Measurements from ENCODE around the gene EPB41L1.

Gene EPB41L1

DNA sequence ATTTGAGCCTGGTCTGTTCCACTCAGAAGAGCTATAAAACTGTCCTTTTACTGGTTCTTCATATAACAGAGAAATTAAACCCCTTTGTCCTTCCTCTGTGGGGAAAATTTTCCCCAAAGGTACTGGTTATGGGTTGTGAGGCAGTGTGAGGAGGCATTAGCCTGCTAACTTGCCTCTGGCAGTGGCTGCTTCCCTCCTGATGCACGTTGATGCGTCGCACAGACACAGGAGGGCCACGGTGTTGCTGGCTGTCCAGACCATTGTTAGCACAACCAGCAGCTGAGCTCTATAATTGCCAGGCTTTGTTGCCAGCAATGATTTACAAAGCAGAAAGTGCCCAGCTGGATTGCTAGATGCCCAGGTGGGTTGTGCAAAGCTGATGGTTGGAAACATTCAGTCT, 91.9 kb downstream of the EPB41L1 start:
- Histone ChIP-seq H3K36me3 (ENCODE audit: control insufficient read depth, insufficient read depth, low read length) (peaks cover 22% of the 10 kb centered on the region), H3K27me3 (replicated peaks; ENCODE audit: control insufficient read depth, insufficient read depth, low read length) (no peaks in the 10 kb centered on the region), H3K4me3 (replicated peaks; ENCODE audit: low read depth, low read length) (no peak overlapping the region)
- DNase-seq (ENCODE audit: extremely low read depth, insufficient read length): no peak
- TF ChIP-seq, protein P1, sequence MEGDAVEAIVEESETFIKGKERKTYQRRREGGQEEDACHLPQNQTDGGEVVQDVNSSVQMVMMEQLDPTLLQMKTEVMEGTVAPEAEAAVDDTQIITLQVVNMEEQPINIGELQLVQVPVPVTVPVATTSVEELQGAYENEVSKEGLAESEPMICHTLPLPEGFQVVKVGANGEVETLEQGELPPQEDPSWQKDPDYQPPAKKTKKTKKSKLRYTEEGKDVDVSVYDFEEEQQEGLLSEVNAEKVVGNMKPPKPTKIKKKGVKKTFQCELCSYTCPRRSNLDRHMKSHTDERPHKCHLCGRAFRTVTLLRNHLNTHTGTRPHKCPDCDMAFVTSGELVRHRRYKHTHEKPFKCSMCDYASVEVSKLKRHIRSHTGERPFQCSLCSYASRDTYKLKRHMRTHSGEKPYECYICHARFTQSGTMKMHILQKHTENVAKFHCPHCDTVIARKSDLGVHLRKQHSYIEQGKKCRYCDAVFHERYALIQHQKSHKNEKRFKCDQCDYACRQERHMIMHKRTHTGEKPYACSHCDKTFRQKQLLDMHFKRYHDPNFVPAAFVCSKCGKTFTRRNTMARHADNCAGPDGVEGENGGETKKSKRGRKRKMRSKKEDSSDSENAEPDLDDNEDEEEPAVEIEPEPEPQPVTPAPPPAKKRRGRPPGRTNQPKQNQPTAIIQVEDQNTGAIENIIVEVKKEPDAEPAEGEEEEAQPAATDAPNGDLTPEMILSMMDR (IDR thresholded peaks at IDR 0.05; ENCODE audit: insufficient read depth, low read length, poor library complexity, severe bottlenecking): no peak

DNA sequence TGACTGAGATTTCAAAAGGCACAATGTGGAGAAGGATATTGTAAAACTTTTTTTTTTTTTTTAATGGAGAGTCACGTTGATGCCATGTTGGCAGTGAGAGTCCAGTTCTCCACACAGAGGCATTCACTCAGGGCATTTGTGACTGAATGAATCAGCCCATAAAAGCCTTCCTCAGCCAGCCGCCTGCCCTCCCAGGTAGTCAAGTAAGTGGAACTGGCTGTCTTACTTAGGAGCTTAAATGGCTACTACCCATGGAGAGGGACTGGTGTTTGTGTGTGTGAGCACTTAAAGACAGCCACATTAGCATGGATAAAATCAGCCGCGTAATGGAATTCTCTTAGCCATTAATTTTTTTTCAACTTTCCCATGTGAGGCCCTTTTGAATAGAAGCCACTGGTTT, 94.3 kb downstream of the EPB41L1 start:
- TF ChIP-seq, protein P1 (IDR thresholded peaks at IDR 0.05; ENCODE audit: insufficient read depth, low read length, poor library complexity, severe bottlenecking): no peak
- DNase-seq (ENCODE audit: extremely low read depth, insufficient read length): no peak
- Histone ChIP-seq H3K27me3 (replicated peaks; ENCODE audit: control insufficient read depth, insufficient read depth, low read length) (no peaks in the 10 kb centered on the region), H3K36me3 (ENCODE audit: control insufficient read depth, insufficient read depth, low read length) (peaks cover 27% of the 10 kb centered on the region), H3K4me3 (replicated peaks; ENCODE audit: low read depth, low read length) (no peak overlapping the region)

DNA sequence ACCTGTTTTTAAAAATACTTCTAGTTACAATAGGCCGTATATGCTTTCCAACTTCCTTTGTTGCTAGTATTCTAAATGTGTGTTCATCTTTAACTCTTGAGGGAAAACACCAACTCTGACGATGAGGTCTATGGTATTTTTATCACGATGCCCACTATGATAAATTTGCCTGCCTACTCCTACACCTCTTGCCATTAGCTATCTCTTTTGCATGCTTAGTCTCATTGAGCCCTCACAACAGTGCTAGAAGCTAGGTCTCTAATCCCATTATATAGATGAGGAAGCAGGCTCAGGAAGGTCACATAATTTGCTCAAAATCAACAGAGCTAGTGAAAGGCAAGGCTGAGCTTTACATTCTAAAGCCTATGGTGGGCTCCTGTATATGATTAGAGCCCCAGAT, 94.9 kb downstream of the EPB41L1 start:
- Histone ChIP-seq H3K36me3 (ENCODE audit: control insufficient read depth, insufficient read depth, low read length) (peaks cover 22% of the 10 kb centered on the region), H3K4me3 (replicated peaks; ENCODE audit: low read depth, low read length) (no peak overlapping the region), H3K27me3 (replicated peaks; ENCODE audit: control insufficient read depth, insufficient read depth, low read length) (no peaks in the 10 kb centered on the region)
- TF ChIP-seq, protein P1 (IDR thresholded peaks at IDR 0.05; ENCODE audit: insufficient read depth, low read length, poor library complexity, severe bottlenecking): no peak
- no peak for DNase-seq (ENCODE audit: extremely low read depth, insufficient read length)

DNA sequence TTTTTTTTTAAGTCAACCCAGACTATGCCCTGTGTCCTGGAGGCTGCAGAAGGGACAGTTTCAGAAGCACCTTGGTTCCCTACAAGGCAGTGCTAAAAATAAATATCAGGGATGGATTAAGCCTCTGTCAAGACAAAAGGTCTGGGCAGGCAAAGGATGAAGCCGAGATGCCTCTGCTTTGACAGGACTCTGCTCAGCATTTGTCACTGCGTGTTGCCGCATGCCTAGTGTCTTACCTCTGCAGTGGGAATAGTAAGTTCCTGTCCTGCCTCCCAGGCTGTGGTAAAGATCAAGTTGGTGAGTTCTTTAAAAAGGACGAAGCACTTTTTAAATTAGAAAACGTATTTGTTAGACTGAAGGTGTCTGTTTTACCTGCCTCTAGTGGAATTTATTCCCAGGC, 96.9 kb downstream of the EPB41L1 start:
- TF ChIP-seq, protein P1 (IDR thresholded peaks at IDR 0.05; ENCODE audit: insufficient read depth, low read length, poor library complexity, severe bottlenecking): no peak
- no peak for DNase-seq (ENCODE audit: extremely low read depth, insufficient read length)
- Histone ChIP-seq H3K4me3 (replicated peaks; ENCODE audit: low read depth, low read length) (no peak overlapping the region), H3K27me3 (replicated peaks; ENCODE audit: control insufficient read depth, insufficient read depth, low read length) (no peaks in the 10 kb centered on the region), H3K36me3 (ENCODE audit: control insufficient read depth, insufficient read depth, low read length) (peaks cover 21% of the 10 kb centered on the region)

DNA sequence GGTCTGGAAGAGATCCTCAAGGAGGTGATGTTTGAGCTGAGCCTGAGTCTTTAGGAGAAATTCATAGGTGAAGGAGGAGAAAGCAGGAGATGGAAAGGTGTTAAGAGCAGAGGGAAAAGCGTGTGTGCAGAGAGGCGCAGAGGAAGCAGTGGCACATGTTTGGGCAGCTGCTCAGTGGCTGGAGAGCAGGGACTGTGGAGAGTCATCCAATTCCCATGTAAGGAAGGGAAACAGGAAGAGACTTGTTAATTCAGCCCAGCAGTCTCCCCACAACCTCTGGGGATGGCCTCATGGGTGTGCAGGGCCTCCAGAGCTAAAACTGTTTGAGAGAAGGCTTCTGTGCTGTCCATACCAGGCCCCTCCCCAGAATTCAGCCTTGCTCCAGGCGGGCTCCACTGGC, 98.0 kb downstream of the EPB41L1 start:
- TF ChIP-seq, protein P1 (IDR thresholded peaks at IDR 0.05; ENCODE audit: insufficient read depth, low read length, poor library complexity, severe bottlenecking): no peak
- Histone ChIP-seq H3K36me3 (ENCODE audit: control insufficient read depth, insufficient read depth, low read length) (peaks cover 23% of the 10 kb centered on the region), H3K27me3 (replicated peaks; ENCODE audit: control insufficient read depth, insufficient read depth, low read length) (no peaks in the 10 kb centered on the region), H3K4me3 (replicated peaks; ENCODE audit: low read depth, low read length) (no peak overlapping the region)
- no peak for DNase-seq (ENCODE audit: extremely low read depth, insufficient read length)

DNA sequence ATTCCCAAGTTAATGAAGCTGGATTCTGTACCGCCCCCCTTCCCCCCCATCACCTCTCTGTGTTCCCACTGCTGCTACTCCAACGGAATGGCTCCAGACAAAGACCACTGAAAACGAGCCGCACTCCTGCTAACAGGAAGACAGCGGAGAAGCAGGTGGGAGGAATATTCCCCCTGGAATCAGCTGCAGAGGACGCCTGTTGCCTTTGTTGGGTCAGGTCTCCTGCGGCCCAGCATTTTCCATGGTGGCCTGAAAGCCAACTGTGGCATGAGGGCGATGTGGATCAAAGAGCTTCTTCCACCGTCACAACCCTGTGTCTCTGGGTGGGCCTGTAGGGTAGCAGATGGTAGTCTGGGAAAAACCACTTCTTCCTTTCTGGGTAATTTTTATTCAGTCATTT, 98.5 kb downstream of the EPB41L1 start:
- no peak overlapping the region for H3K4me3 ChIP-seq (replicated peaks; ENCODE audit: low read depth, low read length)
- TF ChIP-seq, protein P1 (IDR thresholded peaks at IDR 0.05; ENCODE audit: insufficient read depth, low read length, poor library complexity, severe bottlenecking): no peak
- H3K36me3 ChIP-seq (ENCODE audit: control insufficient read depth, insufficient read depth, low read length): peaks cover 23% of the 10 kb centered on the region
- no peaks in the 10 kb centered on the region for H3K27me3 ChIP-seq (replicated peaks; ENCODE audit: control insufficient read depth, insufficient read depth, low read length)
- DNase-seq (ENCODE audit: extremely low read depth, insufficient read length): no peak

Data from GM06990 (cell line).